HCEC 1CT (cell line): ENCODE data around the gene BRK1.
"Not testable (repeated sequence)": the region's sequence is repeated elsewhere in the genome, so short reads cannot be mapped to it uniquely, and the experiment has no call there.

ENCODE experiments used
- DNase-seq: peaks from one replicate; pipeline ENCODE4 v3.0.0-alpha.2; 2017

The BRK1 gene

DNA sequence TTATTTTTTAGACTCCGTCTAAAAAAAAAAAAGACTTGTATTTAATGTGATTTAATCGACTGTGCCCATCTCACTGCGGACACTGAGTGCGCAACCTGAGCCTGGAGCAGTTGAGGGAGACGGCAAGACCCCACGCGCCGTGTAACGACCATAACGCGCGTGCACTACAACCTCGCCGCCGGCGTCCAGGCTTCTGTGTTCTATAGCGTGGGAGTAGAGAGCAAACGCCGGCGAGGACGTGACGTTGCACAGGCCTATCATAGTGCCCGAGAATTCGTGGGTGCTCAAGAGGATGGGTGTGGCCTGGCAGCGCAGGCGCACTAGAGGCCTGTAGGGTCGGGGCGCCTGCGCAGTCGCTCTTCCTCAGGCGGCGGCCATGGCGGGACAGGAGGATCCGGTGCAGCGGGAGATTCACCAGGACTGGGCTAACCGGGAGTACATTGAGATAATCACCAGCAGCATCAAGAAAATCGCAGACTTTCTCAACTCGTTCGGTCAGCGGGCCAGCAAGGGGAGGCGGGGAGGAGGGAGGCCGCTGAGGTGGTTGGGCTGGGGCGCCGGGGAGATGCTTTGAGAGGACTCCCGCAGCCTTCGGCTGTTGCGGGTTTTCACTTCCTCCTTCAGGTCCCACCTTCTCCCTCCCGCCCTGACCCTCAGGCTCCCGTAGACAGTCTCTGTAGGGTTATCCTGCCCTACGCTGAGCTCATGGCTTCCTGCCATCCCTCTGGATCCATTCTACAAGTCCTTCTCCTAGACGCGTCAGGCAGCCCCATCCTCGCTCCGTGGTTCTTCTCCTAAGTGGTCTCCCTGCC lies at the start of gene BRK1:
BRK1 (plus strand) TSS at position 350 of the 812 bp plus-strand sequence; CDS start at position 377, 27 bp downstream.
- peak; percentile 97 for DNase-seq

DNA sequence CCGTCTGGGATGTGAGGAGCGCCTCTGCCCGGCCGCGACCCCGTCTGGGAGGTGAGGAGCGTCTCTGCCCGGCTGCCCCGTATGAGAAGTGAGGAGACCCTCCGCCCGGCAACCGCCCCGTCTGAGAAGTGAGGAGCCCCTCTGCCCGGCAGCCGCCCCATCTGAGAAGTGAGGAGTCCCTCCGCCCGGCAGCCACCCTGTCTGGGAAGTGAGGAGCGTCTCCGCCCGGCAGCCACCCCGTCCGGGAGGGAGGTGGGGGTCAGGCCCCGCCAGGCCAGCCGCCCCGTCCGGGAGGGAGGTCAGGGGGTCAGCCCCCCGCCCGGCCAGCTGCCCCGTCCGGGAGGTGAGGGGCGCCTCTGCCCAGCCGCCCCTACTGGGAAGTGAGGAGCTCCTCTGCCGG lies 45.4 kb upstream of the BRK1 start:
- DNase-seq = not testable (repeated sequence)

DNA sequence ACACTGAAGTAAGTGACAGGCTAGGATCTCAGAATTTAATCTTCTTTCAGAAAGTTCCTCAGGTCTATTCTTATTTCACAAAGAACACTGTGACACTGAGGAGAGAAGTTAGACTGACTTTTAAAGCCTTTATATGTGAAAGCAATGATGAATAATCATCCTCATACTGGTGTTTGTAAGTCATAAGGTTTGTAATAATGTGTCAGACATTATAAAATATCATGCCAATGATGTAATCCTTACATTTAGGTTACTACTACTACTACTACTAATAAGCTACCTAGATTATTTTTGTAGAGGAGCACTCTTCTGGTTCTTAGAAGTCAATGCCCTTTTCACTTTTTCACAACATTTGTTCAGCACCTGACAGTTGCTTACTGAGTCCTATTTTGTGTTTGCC lies 40.8 kb upstream of the BRK1 start:
- peak; percentile 46 for DNase-seq

DNA sequence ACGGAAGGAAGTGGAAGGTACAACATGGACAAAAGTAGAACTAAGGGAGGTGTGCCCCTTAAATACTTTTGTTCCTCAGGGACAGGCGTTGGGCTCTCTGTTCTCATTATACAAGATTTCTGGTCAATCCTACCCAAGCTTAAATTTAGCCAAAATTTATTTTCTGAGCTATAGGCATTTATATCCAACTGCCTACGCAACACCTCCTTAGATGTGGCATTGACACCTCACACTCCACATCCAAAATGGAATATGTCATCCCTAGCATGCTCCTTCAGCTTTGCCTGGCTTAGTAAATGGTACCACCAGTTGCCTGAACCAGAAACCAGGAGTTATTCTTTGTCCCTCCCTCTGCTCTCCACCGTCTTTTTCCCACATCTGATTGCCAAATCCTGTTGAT lies 33.6 kb upstream of the BRK1 start:
- no peak for DNase-seq

DNA sequence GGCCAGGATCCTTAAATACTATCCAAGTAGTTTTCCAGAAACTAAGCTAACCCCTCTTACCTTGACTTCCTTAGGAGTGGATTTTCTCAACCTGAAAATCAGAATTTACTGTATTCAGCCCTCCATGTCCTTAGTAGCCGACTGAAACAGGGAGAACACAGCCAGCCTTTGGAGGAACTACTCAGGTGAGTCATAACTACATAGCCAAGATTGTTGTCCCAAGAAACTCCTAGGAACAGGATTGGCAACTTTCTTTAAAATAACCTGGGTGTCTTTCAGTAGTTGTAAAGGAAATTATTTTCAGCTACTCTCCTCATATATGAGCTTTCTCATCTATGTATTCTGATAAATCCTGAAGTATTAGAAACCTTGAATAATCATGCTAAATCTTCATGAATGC lies 29.7 kb upstream of the BRK1 start:
- no peak for DNase-seq

DNA sequence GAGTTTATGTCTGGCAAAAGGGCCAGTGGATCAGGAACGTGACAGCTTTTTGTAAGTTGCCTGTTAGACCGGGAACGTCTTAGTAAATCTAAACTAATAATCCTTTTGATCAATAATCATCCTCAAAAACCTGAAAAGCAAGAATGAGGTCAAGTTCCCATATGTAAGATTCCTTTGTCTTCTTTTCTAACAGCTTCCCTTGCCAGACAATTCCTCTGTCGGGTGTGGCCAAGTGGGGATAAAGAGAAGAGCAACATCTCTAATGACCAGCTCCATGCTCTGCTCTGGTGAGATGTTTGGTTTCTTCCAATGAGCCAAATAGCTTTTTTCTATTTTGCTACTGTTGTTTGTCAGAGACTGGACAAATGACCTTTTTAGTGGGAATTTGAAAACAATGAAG lies 27.2 kb upstream of the BRK1 start:
- no peak for DNase-seq

- DNase-seq = no peak
These were observed 25.3 kb upstream of the BRK1 start for GRCh38 chr3:10090179-10090578.

DNA sequence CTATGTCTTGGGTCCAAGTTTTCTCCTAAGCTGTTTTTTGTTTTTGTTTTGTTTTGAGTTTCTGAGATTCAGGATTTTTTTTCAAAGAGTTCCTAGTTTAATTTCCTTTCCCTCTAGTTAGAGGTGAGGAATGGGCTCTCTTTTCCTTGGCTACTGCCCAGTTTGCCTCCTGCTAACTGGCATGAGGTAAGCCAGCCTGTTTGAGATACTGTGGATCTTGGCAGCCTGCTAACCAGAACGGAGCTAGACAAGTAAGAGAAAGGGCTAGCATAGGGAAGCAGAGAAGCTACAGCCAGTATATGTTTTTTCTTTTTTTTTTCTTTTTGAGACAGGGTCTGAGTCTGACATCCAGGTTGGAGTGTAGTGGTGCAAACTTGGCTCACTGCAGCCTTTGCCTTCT lies 24.7 kb upstream of the BRK1 start:
- DNase-seq = not testable (repeated sequence)

GRCh38 chr3:10091387-10091786 lies 24.1 kb upstream of the BRK1 start:
- DNase-seq = not testable (repeated sequence)

DNA sequence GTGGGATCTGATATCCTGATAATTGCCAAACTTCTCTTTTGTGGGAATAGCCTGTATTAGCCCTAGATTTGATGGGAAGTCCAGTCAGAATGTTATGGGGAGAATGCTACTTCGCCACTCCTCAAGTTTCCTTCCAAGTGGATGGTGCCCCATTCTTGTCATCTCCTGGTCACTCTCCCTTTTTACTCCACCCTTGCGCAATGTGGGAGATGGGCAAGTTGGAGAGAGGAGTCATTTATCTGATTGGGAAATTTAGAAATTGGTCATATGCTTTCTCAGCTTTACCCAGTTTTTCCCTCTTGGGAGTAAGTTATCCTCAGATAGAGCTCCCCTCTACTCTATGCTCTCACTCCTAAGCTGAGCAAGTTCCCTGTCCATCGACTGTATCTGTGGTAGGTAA lies 21.8 kb upstream of the BRK1 start:
- no peak for DNase-seq

DNA sequence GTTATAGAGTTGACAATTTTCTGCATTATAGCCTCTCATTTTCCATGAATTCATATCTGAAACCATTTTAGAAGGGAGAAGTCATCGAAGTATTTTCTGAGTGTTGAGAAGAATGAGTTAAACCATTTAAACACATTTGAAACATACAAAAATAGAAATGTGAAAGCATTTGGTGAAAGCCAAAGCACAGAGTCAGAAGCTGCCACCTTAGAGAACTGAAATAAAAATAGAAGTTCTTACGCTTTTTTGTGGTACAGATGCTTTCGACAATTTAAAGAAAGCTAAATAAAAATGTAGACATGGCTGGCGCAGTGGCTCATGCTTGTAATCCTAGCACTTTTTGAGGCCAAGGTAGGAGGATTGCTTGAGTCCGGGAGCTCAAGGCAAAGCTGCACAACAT lies 16.4 kb upstream of the BRK1 start:
- no peak for DNase-seq

- no peak for DNase-seq
These were observed 8.6 kb upstream of the BRK1 start for GRCh38 chr3:10106919-10107318.

- no peak for DNase-seq
These were observed 7.4 kb upstream of the BRK1 start, which contains the start of gene FANCD2OS for GRCh38 chr3:10108091-10108490. Gene FANCD2OS, minus strand, starts transcription at chr3:10108255. Its CDS starts 3,481 bp downstream, at chr3:10104774.

DNA sequence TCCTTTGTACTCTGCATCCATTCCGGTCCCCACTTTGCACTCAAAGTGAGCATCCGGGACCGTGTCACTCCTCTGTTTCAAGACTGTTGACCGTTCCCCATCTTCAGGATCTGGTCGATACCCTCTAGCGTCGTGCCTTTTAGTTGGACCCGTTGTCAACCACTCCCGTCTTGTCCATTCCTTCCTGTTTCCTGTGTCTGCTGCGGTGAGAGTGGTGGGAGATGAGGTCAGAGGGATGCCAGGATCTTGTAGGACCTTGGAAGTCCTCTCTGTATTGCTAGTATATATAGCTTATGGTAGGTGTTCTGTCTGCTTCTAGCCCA lies 624 bp downstream of the BRK1 start:
- peak; percentile 34 for DNase-seq

DNA sequence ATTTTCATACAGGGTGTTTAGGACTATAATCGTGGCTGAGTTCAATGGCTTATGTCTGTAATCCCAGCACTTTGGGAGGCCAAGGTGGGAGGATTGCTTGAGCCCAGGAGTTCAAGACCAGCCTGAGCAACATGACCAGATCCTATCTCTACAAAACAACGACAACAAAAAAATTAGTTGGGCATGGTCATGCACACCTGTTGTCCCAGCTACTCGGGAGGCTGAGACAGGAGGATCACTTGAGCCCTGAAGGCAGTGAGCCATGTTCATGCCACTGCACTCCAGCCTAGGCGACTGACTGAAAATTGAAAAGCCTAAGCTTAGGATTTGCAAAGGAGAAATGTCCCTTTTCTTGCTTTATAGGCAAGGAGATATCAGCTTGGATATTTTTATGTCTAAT lies 1.5 kb downstream of the BRK1 start:
- no peak for DNase-seq

GRCh38 chr3:10119376-10119775 lies 3.9 kb downstream of the BRK1 start:
- no peak for DNase-seq

DNA sequence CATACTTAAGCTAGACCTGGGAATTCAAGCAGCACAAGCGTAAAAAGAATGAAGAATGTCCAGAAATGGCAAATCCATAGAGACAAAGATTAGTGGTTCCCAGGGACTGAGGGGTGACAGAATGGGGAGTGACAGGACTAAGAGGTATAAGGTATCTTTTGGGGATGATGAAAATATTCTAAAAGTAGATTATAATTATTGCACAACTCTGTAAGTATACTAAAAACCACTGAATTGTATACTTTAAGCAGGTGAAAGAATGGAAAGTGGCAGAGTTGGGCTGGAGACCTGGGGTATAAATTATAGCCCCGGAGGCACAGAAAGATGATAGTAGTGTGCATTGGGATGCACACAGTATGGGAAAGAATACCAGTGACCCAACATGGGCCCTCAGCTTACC lies 5.6 kb downstream of the BRK1 start:
- no peak for DNase-seq

DNA sequence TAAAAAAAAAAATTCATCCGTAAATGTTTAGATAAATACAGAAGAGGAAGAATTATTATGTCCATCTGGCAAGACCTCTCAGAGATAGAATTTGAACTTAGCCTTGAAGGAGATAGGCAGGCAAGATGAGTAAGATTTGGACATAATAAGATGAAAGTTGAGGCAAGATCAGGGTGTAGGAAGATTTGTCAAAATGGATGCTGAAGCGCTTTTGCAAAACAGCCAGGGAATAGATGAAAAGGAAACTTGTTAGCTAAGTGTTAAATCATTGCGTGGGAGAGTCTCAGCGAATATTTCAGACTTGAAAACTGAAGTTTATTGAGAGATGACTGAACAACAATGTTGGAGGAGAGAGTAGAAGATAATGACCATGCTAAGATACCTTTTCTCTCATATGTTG lies 7.2 kb downstream of the BRK1 start:
- no peak for DNase-seq

DNA sequence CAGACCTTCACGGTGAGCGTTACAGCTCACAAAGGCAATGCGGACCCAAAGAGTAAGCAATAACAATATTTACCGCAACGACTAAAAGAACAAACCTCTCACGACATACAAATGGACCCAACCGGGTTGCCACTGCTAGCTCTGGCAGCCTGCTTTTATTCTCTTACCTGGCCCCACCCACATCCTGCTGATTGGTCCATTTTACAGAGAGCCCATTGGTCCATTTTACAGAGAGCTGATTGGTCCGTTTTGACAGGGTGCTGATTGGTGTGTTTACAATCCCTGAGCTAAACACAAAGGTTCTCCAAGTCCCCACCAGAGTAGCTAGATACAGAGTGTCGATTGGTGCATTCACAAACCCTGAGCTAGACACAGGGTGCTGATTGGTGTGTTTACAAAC lies 20.4 kb downstream of the BRK1 start:
- DNase-seq = not testable (repeated sequence)

- no peak for DNase-seq
These were observed 21.0 kb downstream of the BRK1 start for GRCh38 chr3:10136426-10137005.

DNA sequence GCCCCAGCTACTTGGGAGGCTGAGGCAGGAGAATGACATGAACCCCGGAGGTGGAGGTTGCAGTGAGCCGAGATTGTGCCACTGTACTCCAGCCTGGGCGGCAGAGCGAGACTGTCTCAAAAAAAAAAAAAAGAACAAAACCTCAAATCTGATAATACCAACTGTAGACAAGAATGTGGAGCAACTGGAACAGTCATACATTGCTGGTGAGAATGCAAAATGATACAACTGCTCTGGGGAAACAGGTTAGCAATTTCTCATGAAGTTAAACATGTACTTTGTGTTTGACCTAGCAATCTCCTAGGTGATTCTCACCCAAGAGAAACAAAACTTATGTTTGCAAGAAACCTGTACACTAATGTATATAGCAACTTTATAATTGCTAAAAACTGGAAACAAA lies 21.7 kb downstream of the BRK1 start:
- DNase-seq = no peak

GRCh38 chr3:10140996-10141546 lies 25.6 kb downstream of the BRK1 start:
- no peak for DNase-seq

DNA sequence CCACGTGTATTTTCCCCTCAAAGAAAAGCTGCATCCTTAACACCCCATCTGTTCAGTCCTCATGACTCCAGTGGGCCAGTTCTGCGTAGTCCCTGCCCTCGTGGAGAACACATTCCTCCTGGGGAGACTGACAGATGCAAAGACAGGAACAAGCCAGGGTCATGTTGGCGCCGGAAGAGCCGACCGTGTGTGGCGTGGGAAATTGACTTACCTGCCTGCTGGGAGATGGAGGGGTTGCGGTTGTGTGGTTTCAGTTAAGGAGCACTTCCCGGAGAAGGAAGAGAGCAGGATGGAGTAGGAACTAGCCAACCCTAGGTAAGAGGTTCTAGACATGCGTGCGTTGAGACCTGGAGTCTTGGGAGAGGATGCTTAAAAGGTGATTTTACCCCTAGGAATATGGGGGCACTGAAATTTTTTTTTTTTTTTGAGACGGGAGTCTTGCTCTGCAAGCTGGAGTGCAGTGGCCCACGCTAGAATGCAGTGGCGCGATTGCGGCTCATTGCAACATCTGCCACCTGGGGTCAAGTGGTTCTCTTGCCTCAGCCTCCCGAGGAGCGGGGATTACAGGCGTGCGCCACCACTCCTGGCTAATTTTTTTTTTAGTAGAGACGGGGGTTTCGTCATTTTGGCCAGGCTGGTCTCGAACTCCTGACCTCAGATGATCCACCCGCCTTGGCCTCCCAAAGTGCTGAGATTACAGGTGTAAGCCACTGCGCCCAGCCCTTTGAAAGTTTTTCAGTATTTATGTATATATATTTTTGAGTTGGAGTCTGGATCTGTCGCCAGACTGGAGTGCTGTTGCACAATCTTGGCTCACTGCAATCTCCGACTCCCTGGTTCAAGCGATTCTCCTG lies 27.5 kb downstream of the BRK1 start:
- DNase-seq = no peak

- no peak for DNase-seq
These were observed 30.2 kb downstream of the BRK1 start for GRCh38 chr3:10145685-10146084.
